Measurements from ENCODE around the gene CTNNA2.

The CTNNA2 gene

GRCh38 chr2:79831961-79832360 lies 319.1 kb downstream of the CTNNA2 start:
- DNase-seq (ENCODE audit: low read depth), result no peak
- TF ChIP-seq CTCF (IDR thresholded peaks at IDR 0.05; ENCODE audit: insufficient read depth, low read depth, low read length, missing control alignments), result no peak

GRCh38 chr2:79832511-79833234 lies 319.8 kb downstream of the CTNNA2 start:
- DNase-seq (ENCODE audit: low read depth), result no peak
- no peak for TF ChIP-seq CTCF (IDR thresholded peaks at IDR 0.05; ENCODE audit: insufficient read depth, low read depth, low read length, missing control alignments)
- no peak overlapping the region for H3K4me3 ChIP-seq (ENCODE audit: low read depth, low read length)

More at GRCh38 chr2:79831961-79832360, 319.1 kb downstream of the CTNNA2 start:
- H3K4me3 ChIP-seq (ENCODE audit: low read depth, low read length), result no peak overlapping the region

- no peak for DNase-seq (ENCODE audit: low read depth)
- TF ChIP-seq CTCF (IDR thresholded peaks at IDR 0.05; ENCODE audit: insufficient read depth, low read depth, low read length, missing control alignments), result no peak
- H3K4me3 ChIP-seq (ENCODE audit: low read depth, low read length), result no peak overlapping the region
Measured at GRCh38 chr2:79833235-79833878, 320.5 kb downstream of the CTNNA2 start.

GRCh38 chr2:79835911-79836310 lies 323.1 kb downstream of the CTNNA2 start:
- H3K4me3 ChIP-seq (ENCODE audit: low read depth, low read length), result no peak overlapping the region
- no peak for TF ChIP-seq CTCF (IDR thresholded peaks at IDR 0.05; ENCODE audit: insufficient read depth, low read depth, low read length, missing control alignments)
- DNase-seq (ENCODE audit: low read depth), result no peak

- DNase-seq (ENCODE audit: low read depth), result no peak
Measured at GRCh38 chr2:79844011-79844410, 331.2 kb downstream of the CTNNA2 start.

GRCh38 chr2:79846878-79847277 lies 334.0 kb downstream of the CTNNA2 start:
- no peak for TF ChIP-seq CTCF (IDR thresholded peaks at IDR 0.05; ENCODE audit: insufficient read depth, low read depth, low read length, missing control alignments)
- no peak for DNase-seq (ENCODE audit: low read depth)

More at GRCh38 chr2:79844011-79844410, 331.2 kb downstream of the CTNNA2 start:
- TF ChIP-seq CTCF (IDR thresholded peaks at IDR 0.05; ENCODE audit: insufficient read depth, low read depth, low read length, missing control alignments), result no peak
- H3K4me3 ChIP-seq (ENCODE audit: low read depth, low read length), result no peak overlapping the region

More at GRCh38 chr2:79846878-79847277, 334.0 kb downstream of the CTNNA2 start:
- H3K4me3 ChIP-seq (ENCODE audit: low read depth, low read length), result no peak overlapping the region
